Tibial nerve (tissue), 4 donors: Measurements from ENCODE around the gene DPM1. TPM values are rescaled to one million over a fixed set of nuclear protein-coding genes. Genes with fewer than 3 reads are reported as not detected.

Source experiments
- DNase-seq, 2 donors: peaks; one replicate each; pipeline ENCODE4 v3.0.0-alpha.2; 2019; ENCODE audit warnings: low spot score in 2 of 2
- H3K27ac ChIP-seq, 4 donors: fragments of 200-600 bp; sonication (generic) in 3 of 4; one replicate each; pipeline ENCODE4 v1.5.1; 2017 to 2019; ENCODE audit warnings: mild to moderate bottlenecking in 1 of 4
- H3K27me3 ChIP-seq, 2 donors: fragments of 200-600 bp; sonication (generic) in 1 of 2; one replicate each; pipeline versions ENCODE4 v1.5.1 to v1.6.0; 2017 to 2019
- H3K36me3 ChIP-seq, 3 donors: fragments of 200-600 bp; sonication (generic); one replicate each; pipeline ENCODE4 v1.5.1; 2018 to 2019
- H3K4me1 ChIP-seq, 4 donors: fragments of 200-600 bp; sonication (generic) in 3 of 4; one replicate each; pipeline ENCODE4 v1.5.1; 2017 to 2019
- H3K4me3 ChIP-seq, 4 donors: fragments of 200-600 bp; sonication (generic) in 3 of 4; one replicate each; pipeline ENCODE4 v1.5.1; 2017 to 2019; ENCODE audit warnings: mild to moderate bottlenecking in 1 of 4, moderate library complexity in 1 of 4
- H3K9me3 ChIP-seq, 4 donors: fragments of 200-600 bp; sonication (generic) in 3 of 4; one replicate each; pipeline ENCODE4 v1.5.1; 2017 to 2019
- EP300 ChIP-seq, 2 donors: sonication (generic); formaldehyde crosslinking; IDR thresholded peaks; one replicate each; pipeline ENCODE4 v1.6.1; 2017; ENCODE audit warnings: antibody characterized with exemption in 2 of 2, mild to moderate bottlenecking in 1 of 2
- POLR2A ChIP-seq, 2 donors: fragments of 450-650 bp; IDR thresholded peaks; one replicate each; pipeline ENCODE4 v1.6.1; 2017; ENCODE audit warnings: antibody characterized with exemption in 2 of 2, mild to moderate bottlenecking in 2 of 2, moderate library complexity in 2 of 2
- WGBS, 2 donors: methylation state at CpG; one replicate each; pipeline ENCODE4 v1.1.5; 2018; 5-methylcytosine and 5-hydroxymethylcytosine counted together
- total RNA-seq, 4 donors: library from RNA; depleted of rRNA; stranded (reverse); fragments of >200 nt; gene quantifications; one replicate each; pipeline ENCODE4 v1.1.0, GENCODE V29; 2016
- TF ChIP-seq, protein P1 (sequence below), 5 experiments: fragments of 200-600 bp in 3 of 5; fragments of 450-650 bp in 2 of 5; sonication (generic) in 3 of 5; IDR thresholded peaks; one replicate each; pipeline ENCODE4 v1.5.1; 2016 to 2019; ENCODE audit warnings: antibody characterized with exemption in 5 of 5, mild to moderate bottlenecking in 3 of 5, moderate library complexity in 2 of 5

DPM1 gene
- total RNA-seq, 4 donors from 2014 or later, result 29.4 to 54.2 (median 42.7) TPM

DNA sequence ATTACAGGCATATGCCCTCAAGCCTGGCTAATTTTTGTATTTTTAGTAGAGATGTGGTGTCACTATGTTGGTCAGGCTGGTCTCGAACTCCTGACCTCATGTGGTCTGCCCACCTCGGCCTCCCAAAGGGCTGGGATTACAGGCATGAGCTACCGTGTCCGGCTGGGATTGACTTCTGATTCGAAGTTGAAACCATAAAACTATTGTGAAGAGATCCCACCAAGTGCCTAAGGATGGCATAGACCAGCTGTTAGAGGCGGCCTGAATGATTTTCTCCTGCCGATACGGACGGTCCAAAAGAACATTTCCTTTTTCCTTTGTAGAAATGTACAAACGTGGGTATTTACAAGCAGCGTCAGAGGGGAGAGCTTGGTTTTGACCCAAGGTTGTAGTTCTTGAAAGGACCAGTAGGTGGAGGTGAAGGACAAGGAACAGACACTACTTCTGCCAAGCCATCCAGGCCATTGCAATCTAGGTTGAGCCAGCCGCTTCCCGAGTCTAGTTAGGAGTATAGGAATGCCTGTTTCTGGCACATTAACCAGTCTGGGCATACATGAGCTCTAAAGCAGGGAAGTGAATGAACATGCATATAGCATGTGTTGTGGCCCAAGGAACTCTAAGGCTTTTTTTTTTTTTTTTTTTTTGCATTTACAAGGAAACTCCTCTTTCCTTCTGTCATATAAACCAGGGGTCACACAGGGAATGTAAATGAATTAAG, 29.3 kb upstream of the DPM1 start:
- no peak overlapping the region for H3K27ac ChIP-seq
- DNase-seq, result peak; percentile 28 to 92
- no peaks in the 10 kb centered on the region for H3K9me3 ChIP-seq
- H3K4me1 ChIP-seq, result no peaks in the 10 kb centered on the region
- no peak for TF ChIP-seq EP300 (IDR thresholded peaks at IDR 0.05)
- TF ChIP-seq POLR2A (IDR thresholded peaks at IDR 0.05), result no peak
- TF ChIP-seq, protein P1, sequence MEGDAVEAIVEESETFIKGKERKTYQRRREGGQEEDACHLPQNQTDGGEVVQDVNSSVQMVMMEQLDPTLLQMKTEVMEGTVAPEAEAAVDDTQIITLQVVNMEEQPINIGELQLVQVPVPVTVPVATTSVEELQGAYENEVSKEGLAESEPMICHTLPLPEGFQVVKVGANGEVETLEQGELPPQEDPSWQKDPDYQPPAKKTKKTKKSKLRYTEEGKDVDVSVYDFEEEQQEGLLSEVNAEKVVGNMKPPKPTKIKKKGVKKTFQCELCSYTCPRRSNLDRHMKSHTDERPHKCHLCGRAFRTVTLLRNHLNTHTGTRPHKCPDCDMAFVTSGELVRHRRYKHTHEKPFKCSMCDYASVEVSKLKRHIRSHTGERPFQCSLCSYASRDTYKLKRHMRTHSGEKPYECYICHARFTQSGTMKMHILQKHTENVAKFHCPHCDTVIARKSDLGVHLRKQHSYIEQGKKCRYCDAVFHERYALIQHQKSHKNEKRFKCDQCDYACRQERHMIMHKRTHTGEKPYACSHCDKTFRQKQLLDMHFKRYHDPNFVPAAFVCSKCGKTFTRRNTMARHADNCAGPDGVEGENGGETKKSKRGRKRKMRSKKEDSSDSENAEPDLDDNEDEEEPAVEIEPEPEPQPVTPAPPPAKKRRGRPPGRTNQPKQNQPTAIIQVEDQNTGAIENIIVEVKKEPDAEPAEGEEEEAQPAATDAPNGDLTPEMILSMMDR (IDR thresholded peaks at IDR 0.05), result peak; percentile 83 to 92 (median 90)
- no peak overlapping the region for H3K4me3 ChIP-seq
- H3K27me3 ChIP-seq, result peaks cover 0 to 27% of the 10 kb centered on the region in 2 donors
- 14 to 16% methylated on average over 13 of the region's 13 CpGs for WGBS, 2 donors
- no peaks in the 10 kb centered on the region for H3K36me3 ChIP-seq

DNA sequence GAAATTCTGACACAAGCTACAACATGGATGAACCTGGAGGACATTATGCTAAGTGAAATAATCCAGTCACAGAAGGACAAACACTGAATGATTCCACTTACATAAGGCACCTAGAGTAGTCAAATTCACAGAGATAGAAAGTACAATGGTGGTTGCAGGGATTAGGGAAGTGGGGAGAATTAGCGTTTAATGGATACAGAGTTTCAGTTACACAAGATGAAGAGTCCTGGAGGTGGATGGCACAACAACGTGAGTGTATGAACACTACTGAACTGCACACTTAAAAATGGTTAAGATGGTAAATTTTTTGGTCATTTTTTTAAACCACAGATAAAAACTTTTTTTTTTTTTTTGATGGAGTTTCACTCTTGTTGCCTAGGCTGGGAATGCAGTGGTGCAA, 25.0 kb upstream of the DPM1 start:
- H3K27me3 ChIP-seq, result peaks cover 0 to 26% of the 10 kb centered on the region in 2 donors
- peaks cover 0 to 15% (median 0%) of the 10 kb centered on the region in 4 donors for H3K4me1 ChIP-seq
- no peak overlapping the region for H3K4me3 ChIP-seq
- 59 to 63% methylated on average over 2 of the region's 2 CpGs for WGBS, 2 donors
- TF ChIP-seq, protein P1 (IDR thresholded peaks at IDR 0.05), result no peak
- TF ChIP-seq EP300 (IDR thresholded peaks at IDR 0.05) (no peak), POLR2A (IDR thresholded peaks at IDR 0.05) (no peak)
- no peak overlapping the region for H3K27ac ChIP-seq
- H3K36me3 ChIP-seq, result no peaks in the 10 kb centered on the region
- no peaks in the 10 kb centered on the region for H3K9me3 ChIP-seq
- DNase-seq, result no peak

- DNase-seq, result no peak
- no peaks in the 10 kb centered on the region for H3K9me3 ChIP-seq
- peaks cover 0 to 20% (median 0%) of the 10 kb centered on the region in 4 donors for H3K4me1 ChIP-seq
- no peaks in the 10 kb centered on the region for H3K36me3 ChIP-seq
- H3K4me3 ChIP-seq, result no peak overlapping the region
- TF ChIP-seq, protein P1 (IDR thresholded peaks at IDR 0.05), result no peak
- TF ChIP-seq POLR2A (IDR thresholded peaks at IDR 0.05), result no peak
- TF ChIP-seq EP300 (IDR thresholded peaks at IDR 0.05), result no peak
- peaks cover 0 to 26% of the 10 kb centered on the region in 2 donors for H3K27me3 ChIP-seq
- H3K27ac ChIP-seq, result no peak overlapping the region
- 5 to 33% methylated on average over 1 to 4 of the region's 4 CpGs for WGBS, 2 donors
Observed at GRCh38 chr20:50982363-50982762, 24.0 kb upstream of the DPM1 start.

GRCh38 chr20:50981714-50982048, 23.3 kb upstream of the DPM1 start:
- Histone ChIP-seq H3K27me3 (peaks cover 0 to 22% of the 10 kb centered on the region in 2 donors), H3K36me3 (no peaks in the 10 kb centered on the region), H3K9me3 (no peaks in the 10 kb centered on the region), H3K4me3 (no peak overlapping the region), H3K27ac (no peak overlapping the region), H3K4me1 (peaks cover 0 to 20% (median 0%) of the 10 kb centered on the region in 4 donors)
- 73 to 84% methylated on average over 3 of the region's 3 CpGs for WGBS, 2 donors
- TF ChIP-seq POLR2A (IDR thresholded peaks at IDR 0.05), result no peak
- TF ChIP-seq EP300 (IDR thresholded peaks at IDR 0.05), result no peak
- TF ChIP-seq, protein P1 (IDR thresholded peaks at IDR 0.05), result no peak
- no peak for DNase-seq

GRCh38 chr20:50980851-50981713, 22.8 kb upstream of the DPM1 start:
- H3K27me3 ChIP-seq, result peaks cover 0 to 21% of the 10 kb centered on the region in 2 donors
- DNase-seq, result peak in 1 of 2 donors; percentile 49
- WGBS, 2 donors, result 48 to 55% methylated on average over 22 to 25 of the region's 26 CpGs
- peaks cover 0 to 20% (median 0%) of the 10 kb centered on the region in 4 donors for H3K4me1 ChIP-seq
- H3K9me3 ChIP-seq, result no peaks in the 10 kb centered on the region
- H3K36me3 ChIP-seq, result no peaks in the 10 kb centered on the region
- peak overlapping the region in 2 of 4 donors; percentile 66 to 77 for H3K27ac ChIP-seq
- no peak overlapping the region for H3K4me3 ChIP-seq
- TF ChIP-seq EP300 (IDR thresholded peaks at IDR 0.05) (no peak), POLR2A (IDR thresholded peaks at IDR 0.05) (no peak)
- TF ChIP-seq, protein P1 (IDR thresholded peaks at IDR 0.05), result peak; percentile 67 to 80 (median 71)
